Naive B cell (primary cell): ENCODE data around the gene TMEM176B. TPM values are rescaled to one million over a fixed set of nuclear protein-coding genes. Genes with fewer than 3 reads are reported as not detected.

Source experiments
- ATAC-seq, 2 donors: fragments of 150-1000 bp; cut with Tn5 transposase; 2 replicates each; pipeline ENCODE4 v1.10.0; 2021; ENCODE audit warnings: low read depth in 2 of 2, mild to moderate bottlenecking in 2 of 2, moderate library complexity in 2 of 2
- DNase-seq: peaks from one replicate; pipeline ENCODE4 v3.0.0; 2022
- H3K27ac Mint-ChIP-seq, 6 donors: one replicate each; pipeline ENCODE4 v1.8.0; 2020 to 2022; ENCODE audit warnings: mild to moderate bottlenecking in 6 of 6, mixed read lengths in 6 of 6, moderate library complexity in 5 of 6, inconsistent platforms in 2 of 6
- H3K27me3 Mint-ChIP-seq, 3 donors: one replicate each; pipeline ENCODE4 v1.8.0; 2021 to 2022; ENCODE audit warnings: mixed read lengths in 3 of 3, mild to moderate bottlenecking in 1 of 3
- H3K36me3 Mint-ChIP-seq, 2 donors: one replicate each; pipeline ENCODE4 v1.8.0; 2020 to 2022; ENCODE audit warnings: mixed read lengths in 2 of 2, inconsistent platforms in 1 of 2, mild to moderate bottlenecking in 1 of 2
- H3K4me1 Mint-ChIP-seq, 3 donors: one replicate each; pipeline ENCODE4 v1.8.0; 2020 to 2022; ENCODE audit warnings: mixed read lengths in 3 of 3, inconsistent platforms in 1 of 3, mild to moderate bottlenecking in 1 of 3, moderate library complexity in 1 of 3
- H3K4me3 Mint-ChIP-seq, 8 donors: one replicate each; pipeline ENCODE4 v1.8.0; 2020 to 2022; ENCODE audit warnings: mild to moderate bottlenecking in 8 of 8, mixed read lengths in 8 of 8, moderate library complexity in 8 of 8, inconsistent platforms in 2 of 8
- H3K9me3 Mint-ChIP-seq, 7 donors: one replicate each; pipeline ENCODE4 v1.8.0; 2020 to 2022; ENCODE audit warnings: mixed read lengths in 7 of 7, mild to moderate bottlenecking in 5 of 7, inconsistent platforms in 2 of 7, moderate library complexity in 1 of 7
- polyA plus RNA-seq, 6 donors: library from polyadenylated mRNA; unstranded; fragments of 300-500 nt; fragmentation: Illumina TruSeq; gene quantifications; one replicate each; pipeline ENCODE4 v1.2.3, GENCODE V29; 2021; ENCODE audit warnings: low read depth in 6 of 6

TMEM176B gene
- polyA plus RNA-seq, 6 donors from 2014 or later: 0.23 to 1.8 (median 1.3) TPM; not detected in 3

GRCh38 chr7:150831851-150832250, 31.7 kb upstream of the TMEM176B start:
- Mint-ChIP-seq H3K27ac (no peak overlapping the region), H3K27me3 (peaks cover 40 to 56% (median 55%) of the 10 kb centered on the region in 3 donors), H3K9me3 (no peaks in the 10 kb centered on the region), H3K4me1 (no peaks in the 10 kb centered on the region), H3K36me3 (no peaks in the 10 kb centered on the region), H3K4me3 (no peak overlapping the region)
- no peak for DNase-seq
- ATAC-seq: no peak

- Mint-ChIP-seq H3K9me3 (peaks cover 0 to 2% (median 0%) of the 10 kb centered on the region in 7 donors), H3K4me1 (no peaks in the 10 kb centered on the region), H3K4me3 (no peak overlapping the region), H3K27ac (no peak overlapping the region), H3K27me3 (peaks cover 46 to 62% (median 59%) of the 10 kb centered on the region in 3 donors), H3K36me3 (no peaks in the 10 kb centered on the region)
- no peak for ATAC-seq
- DNase-seq: no peak
Observed at GRCh38 chr7:150830937-150831336, 30.8 kb upstream of the TMEM176B start.

GRCh38 chr7:150829426-150829825, 29.3 kb upstream of the TMEM176B start:
- peaks cover 0 to 2% (median 0%) of the 10 kb centered on the region in 7 donors for H3K9me3 Mint-ChIP-seq
- no peak overlapping the region for H3K27ac Mint-ChIP-seq
- DNase-seq (no peak), ATAC-seq (no peak)
- H3K27me3 Mint-ChIP-seq: peaks cover 41 to 66% (median 60%) of the 10 kb centered on the region in 3 donors
- no peaks in the 10 kb centered on the region for H3K4me1 Mint-ChIP-seq
- H3K4me3 Mint-ChIP-seq: no peak overlapping the region
- no peaks in the 10 kb centered on the region for H3K36me3 Mint-ChIP-seq

DNA sequence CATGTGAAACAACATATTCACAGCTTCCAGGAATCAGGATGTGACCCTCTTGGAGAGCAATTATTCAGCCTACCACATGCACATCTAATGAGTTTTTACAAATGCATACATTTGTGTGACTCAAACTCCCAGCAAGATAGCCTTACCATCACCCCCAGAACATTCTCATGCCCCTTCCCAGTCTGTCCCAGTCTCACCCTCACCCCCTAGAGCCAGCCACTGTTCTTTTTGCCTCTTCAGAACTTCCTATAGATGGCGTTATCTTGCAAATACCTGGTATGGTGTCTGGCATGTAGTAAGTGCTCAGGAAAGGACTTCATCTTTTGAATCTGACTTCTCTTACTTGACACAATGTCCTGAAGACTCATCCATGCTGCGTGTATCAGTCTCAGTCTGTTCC, 28.2 kb upstream of the TMEM176B start:
- Mint-ChIP-seq H3K4me1 (no peaks in the 10 kb centered on the region), H3K27ac (no peak overlapping the region), H3K27me3 (peaks cover 41 to 60% (median 52%) of the 10 kb centered on the region in 3 donors), H3K4me3 (no peak overlapping the region), H3K36me3 (no peaks in the 10 kb centered on the region), H3K9me3 (peaks cover 0 to 2% (median 0%) of the 10 kb centered on the region in 7 donors)
- no peak for ATAC-seq
- no peak for DNase-seq

- ATAC-seq: no peak
- Mint-ChIP-seq H3K4me1 (no peaks in the 10 kb centered on the region), H3K27ac (no peak overlapping the region), H3K9me3 (peaks cover 0 to 15% (median 9%) of the 10 kb centered on the region in 7 donors), H3K27me3 (peaks cover 37 to 59% (median 51%) of the 10 kb centered on the region in 3 donors), H3K36me3 (no peaks in the 10 kb centered on the region), H3K4me3 (no peak overlapping the region)
- DNase-seq: no peak
Observed at GRCh38 chr7:150826061-150826849, 26.1 kb upstream of the TMEM176B start.

DNA sequence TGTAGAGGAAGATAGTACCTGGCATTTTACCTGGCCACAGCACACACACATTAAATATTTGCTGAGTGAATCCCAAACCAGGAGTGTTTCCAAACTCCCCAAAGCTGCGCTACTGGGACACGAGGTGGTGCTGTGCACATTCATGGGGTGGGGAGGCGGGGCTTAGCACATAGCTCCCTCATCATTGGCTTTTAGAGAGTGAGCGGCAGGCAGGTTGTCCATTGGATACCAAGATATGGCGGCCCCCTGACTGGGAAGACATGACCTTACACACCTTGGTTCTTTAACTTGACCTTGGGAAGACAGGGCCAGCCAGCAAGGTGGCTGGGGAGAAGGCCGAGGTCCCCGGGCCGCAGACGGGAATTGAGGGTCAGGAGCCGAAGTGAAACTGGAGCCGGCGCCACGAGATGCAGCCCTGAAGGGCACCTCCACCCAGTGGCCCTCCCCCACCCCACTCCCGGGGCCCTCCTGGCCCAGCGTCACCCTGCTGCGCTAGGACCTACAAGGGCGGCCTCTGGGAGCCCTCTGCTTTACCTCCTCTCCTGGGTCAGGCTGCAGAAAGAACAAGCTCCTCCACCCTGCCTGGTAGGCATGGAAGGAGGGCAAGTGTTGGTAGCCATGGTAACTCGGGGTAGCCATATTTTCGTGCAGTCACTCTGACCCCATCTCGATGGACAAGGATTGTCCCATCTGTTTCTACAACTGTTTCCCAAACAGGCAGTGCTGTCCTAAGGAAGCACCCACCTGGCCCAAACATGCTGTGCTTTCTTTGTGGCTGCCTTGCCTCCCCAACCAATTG, 24.4 kb upstream of the TMEM176B start:
- H3K36me3 Mint-ChIP-seq: no peaks in the 10 kb centered on the region
- no peak overlapping the region for H3K4me3 Mint-ChIP-seq
- peaks cover 0 to 19% (median 10%) of the 10 kb centered on the region in 7 donors for H3K9me3 Mint-ChIP-seq
- DNase-seq (no peak), ATAC-seq (no peak)
- H3K27ac Mint-ChIP-seq: no peak overlapping the region
- H3K27me3 Mint-ChIP-seq: peaks cover 29 to 49% (median 48%) of the 10 kb centered on the region in 3 donors
- no peaks in the 10 kb centered on the region for H3K4me1 Mint-ChIP-seq

DNA sequence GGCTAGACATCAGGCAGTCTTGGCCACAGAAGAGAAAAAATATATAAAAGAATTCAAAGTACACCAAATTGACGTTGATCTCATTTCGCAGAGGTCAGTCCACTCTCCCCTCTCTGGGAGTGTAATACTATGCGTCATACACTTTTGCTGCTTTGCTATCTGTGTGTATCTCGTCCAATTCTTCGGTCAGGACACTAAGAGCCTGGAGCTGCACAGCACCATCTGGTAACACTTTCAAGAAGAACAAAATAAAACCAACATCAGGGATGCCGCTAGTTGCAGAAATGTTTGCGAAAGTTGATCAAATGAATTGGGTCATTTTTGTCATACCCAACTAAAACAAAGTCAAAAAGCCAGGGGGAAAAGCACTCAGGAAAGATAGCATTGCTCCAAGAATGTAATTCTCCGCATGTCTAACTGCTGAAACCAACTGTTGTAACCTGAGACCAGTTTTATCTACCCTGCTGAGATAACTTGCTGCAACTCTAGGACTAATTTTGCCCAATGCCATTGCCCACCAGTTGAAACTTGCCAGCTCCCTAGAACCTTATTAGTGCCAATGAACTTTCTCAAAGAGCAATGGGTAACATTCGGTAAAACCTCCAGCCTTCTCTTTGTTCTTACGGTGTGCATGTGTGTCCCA, 23.4 kb upstream of the TMEM176B start:
- Mint-ChIP-seq H3K4me3 (no peak overlapping the region), H3K36me3 (no peaks in the 10 kb centered on the region), H3K27ac (no peak overlapping the region), H3K9me3 (peaks cover 0 to 19% (median 10%) of the 10 kb centered on the region in 7 donors), H3K4me1 (no peaks in the 10 kb centered on the region), H3K27me3 (peaks cover 27 to 49% (median 47%) of the 10 kb centered on the region in 3 donors)
- ATAC-seq (no peak), DNase-seq (no peak)

GRCh38 chr7:150823043-150823442, 22.9 kb upstream of the TMEM176B start:
- Mint-ChIP-seq H3K27me3 (peaks cover 31 to 49% (median 46%) of the 10 kb centered on the region in 3 donors), H3K27ac (no peak overlapping the region), H3K36me3 (no peaks in the 10 kb centered on the region), H3K4me3 (no peak overlapping the region), H3K4me1 (no peaks in the 10 kb centered on the region), H3K9me3 (peaks cover 0 to 19% (median 10%) of the 10 kb centered on the region in 7 donors)
- ATAC-seq (no peak), DNase-seq (no peak)

- Mint-ChIP-seq H3K4me1 (no peaks in the 10 kb centered on the region), H3K9me3 (peaks cover 1 to 34% (median 18%) of the 10 kb centered on the region in 7 donors), H3K27me3 (peaks cover 21 to 47% (median 47%) of the 10 kb centered on the region in 3 donors), H3K27ac (no peak overlapping the region), H3K36me3 (peaks cover 0 to 10% of the 10 kb centered on the region in 2 donors), H3K4me3 (no peak overlapping the region)
- ATAC-seq (no peak), DNase-seq (no peak)
Observed at GRCh38 chr7:150820578-150821198, 20.5 kb upstream of the TMEM176B start.

- H3K27ac Mint-ChIP-seq: no peak overlapping the region
- no peak for DNase-seq
- peaks cover 1 to 37% (median 21%) of the 10 kb centered on the region in 7 donors for H3K9me3 Mint-ChIP-seq
- no peaks in the 10 kb centered on the region for H3K4me1 Mint-ChIP-seq
- H3K4me3 Mint-ChIP-seq: no peak overlapping the region
- peaks cover 0 to 11% of the 10 kb centered on the region in 2 donors for H3K36me3 Mint-ChIP-seq
- peaks cover 20 to 48% (median 42%) of the 10 kb centered on the region in 3 donors for H3K27me3 Mint-ChIP-seq
- no peak for ATAC-seq
Observed at GRCh38 chr7:150820148-150820547, 20.0 kb upstream of the TMEM176B start.

DNA sequence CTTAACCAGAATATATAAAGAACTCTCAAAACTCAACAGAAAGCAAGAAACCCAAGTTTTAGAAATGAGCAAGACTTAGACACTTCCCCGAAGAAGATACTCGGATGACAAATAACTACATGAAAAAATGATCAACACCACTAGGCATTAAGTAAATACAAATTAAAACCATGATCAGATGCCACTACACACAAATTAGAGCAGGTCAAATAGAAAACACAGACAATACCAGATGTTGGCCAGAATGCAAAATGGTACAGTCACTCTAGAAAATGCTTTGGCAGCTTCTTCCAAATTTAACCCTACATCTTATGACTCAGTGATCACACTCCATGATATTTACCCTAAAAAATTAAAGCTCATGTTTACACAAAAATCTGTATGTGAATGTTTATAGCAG, 18.8 kb upstream of the TMEM176B start:
- Mint-ChIP-seq H3K4me1 (no peaks in the 10 kb centered on the region), H3K9me3 (peaks cover 1 to 37% (median 23%) of the 10 kb centered on the region in 7 donors), H3K36me3 (peaks cover 0 to 11% of the 10 kb centered on the region in 2 donors), H3K27me3 (peaks cover 21 to 50% (median 48%) of the 10 kb centered on the region in 3 donors), H3K4me3 (no peak overlapping the region), H3K27ac (no peak overlapping the region)
- ATAC-seq (no peak), DNase-seq (no peak)

DNA sequence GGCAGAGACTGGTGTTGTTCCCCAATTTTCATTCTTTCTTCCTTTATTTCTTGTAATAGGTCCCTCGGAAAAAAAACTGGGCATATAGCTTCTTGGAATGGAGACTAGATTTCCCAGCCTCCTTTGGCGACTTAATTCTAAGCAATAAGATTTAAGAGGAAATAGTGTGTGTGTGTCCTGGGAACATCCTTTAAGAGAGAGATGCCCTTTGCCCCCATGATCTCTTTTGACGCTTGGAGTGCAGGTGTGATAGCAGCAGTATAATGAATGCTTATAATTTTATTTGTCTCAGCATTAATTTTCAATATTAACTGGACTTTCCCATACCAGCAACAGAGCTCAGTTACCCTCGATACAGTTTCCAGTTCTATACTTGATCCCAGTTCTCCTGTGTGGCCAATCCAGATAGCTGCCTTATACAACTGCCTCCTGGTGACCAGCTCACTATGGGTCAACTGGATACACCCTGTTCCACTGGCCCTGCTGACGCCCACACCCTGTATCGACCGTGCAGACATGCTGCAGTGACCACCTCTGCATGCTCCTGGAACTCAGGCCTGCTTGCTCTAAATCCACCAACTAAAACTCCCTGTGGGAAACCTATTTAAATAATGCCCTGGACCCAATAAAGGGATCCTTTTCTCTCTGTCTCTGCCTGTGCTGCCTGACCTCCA, 14.3 kb upstream of the TMEM176B start:
- H3K36me3 Mint-ChIP-seq: peaks cover 0 to 11% of the 10 kb centered on the region in 2 donors
- no peak overlapping the region for H3K27ac Mint-ChIP-seq
- no peak overlapping the region for H3K4me3 Mint-ChIP-seq
- no peaks in the 10 kb centered on the region for H3K4me1 Mint-ChIP-seq
- H3K9me3 Mint-ChIP-seq: peaks cover 1 to 35% (median 18%) of the 10 kb centered on the region in 7 donors
- DNase-seq (no peak), ATAC-seq (no peak)
- peaks cover 50 to 56% (median 51%) of the 10 kb centered on the region in 3 donors for H3K27me3 Mint-ChIP-seq
